IPS-NIHi7 (cell line): ENCODE data around the gene FSD1L.
A peak's percentile ranks its signal among the peaks of the same experiment; 100 is the strongest.

Experiments used
- DNase-seq: peaks from one replicate; pipeline ENCODE4 v3.0.0; 2012; ENCODE audit warnings: mixed read lengths; ENCODE audit errors: extremely low spot score

FSD1L gene

GRCh38 chr9:105447814-105448812 is at the start of gene FSD1L:
Gene FSD1L, plus strand, starts transcription at chr9:105448034. Its CDS starts 187 bp downstream, at chr9:105448221.
- DNase-seq = peak; percentile 95

GRCh38 chr9:105399117-105399516 is 48.7 kb upstream of the FSD1L start:
- peak; percentile 31 for DNase-seq

GRCh38 chr9:105401651-105402050 is 46.2 kb upstream of the FSD1L start:
- DNase-seq = peak; percentile 30

GRCh38 chr9:105403552-105404248 is 44.1 kb upstream of the FSD1L start:
- DNase-seq = peak; percentile 44

- DNase-seq = no peak
These were observed 42.2 kb upstream of the FSD1L start for GRCh38 chr9:105405514-105406131.

GRCh38 chr9:105406369-105406768 is 41.5 kb upstream of the FSD1L start:
- DNase-seq = no peak

- peak; percentile 56 for DNase-seq
These were observed 34.3 kb upstream of the FSD1L start for GRCh38 chr9:105413525-105413924.

GRCh38 chr9:105414947-105415661 is 32.7 kb upstream of the FSD1L start:
- peak; percentile 77 for DNase-seq

- no peak for DNase-seq
These were observed 32.2 kb upstream of the FSD1L start for GRCh38 chr9:105415662-105415980.

- DNase-seq = no peak
These were observed 31.0 kb upstream of the FSD1L start for GRCh38 chr9:105416840-105417239.

- DNase-seq = no peak
These were observed 29.0 kb upstream of the FSD1L start for GRCh38 chr9:105418588-105419500.

- no peak for DNase-seq
These were observed 27.8 kb upstream of the FSD1L start for GRCh38 chr9:105419816-105420597.

GRCh38 chr9:105421154-105421553 is 26.7 kb upstream of the FSD1L start:
- no peak for DNase-seq

GRCh38 chr9:105421864-105422263 is 26.0 kb upstream of the FSD1L start:
- no peak for DNase-seq

GRCh38 chr9:105425816-105426433 is 21.9 kb upstream of the FSD1L start:
- no peak for DNase-seq

GRCh38 chr9:105426657-105427056 is 21.2 kb upstream of the FSD1L start:
- no peak for DNase-seq

- DNase-seq = no peak
These were observed 16.2 kb upstream of the FSD1L start for GRCh38 chr9:105431424-105432246.

- DNase-seq = no peak
These were observed 15.5 kb upstream of the FSD1L start for GRCh38 chr9:105432247-105432842.
